Osteoblast (primary cell): ENCODE data around the gene NMD3. TPM values are rescaled to one million over a fixed set of nuclear protein-coding genes. Genes with fewer than 3 reads are reported as not detected.

Experiments
- DNase-seq: peaks from one replicate; pipeline ENCODE4 v3.0.0; 2011; ENCODE audit warnings: low spot score, mixed read lengths; ENCODE audit not compliant: insufficient read length; ENCODE audit errors: missing footprints
- H2AFZ ChIP-seq: 2 replicates; pipeline ENCODE4 v1.6.0; 2011; ENCODE audit warnings: mild to moderate bottlenecking, low read length
- H3K27ac ChIP-seq: 2 replicates; pipeline ENCODE4 v1.5.1; 2011; ENCODE audit warnings: mild to moderate bottlenecking, low read depth, low read length, moderate library complexity
- H3K27me3 ChIP-seq: 2 replicates; pipeline ENCODE4 v1.6.0; 2012; ENCODE audit warnings: mild to moderate bottlenecking, control low read depth, inconsistent platforms, low read length, moderate library complexity; ENCODE audit not compliant: insufficient read depth
- H3K36me3 ChIP-seq: 2 replicates; pipeline ENCODE4 v1.5.1; 2011; ENCODE audit warnings: mild to moderate bottlenecking, low read length, control low read depth, moderate library complexity; ENCODE audit not compliant: insufficient read depth
- H3K4me1 ChIP-seq: 2 replicates; pipeline ENCODE4 v1.5.1; 2011; ENCODE audit warnings: mild to moderate bottlenecking, low read length, control low read depth, moderate library complexity; ENCODE audit not compliant: insufficient read depth
- H3K4me2 ChIP-seq: 2 replicates; pipeline ENCODE4 v1.6.0; 2011; ENCODE audit warnings: mild to moderate bottlenecking, low read length; ENCODE audit not compliant: insufficient read depth
- H3K4me3 ChIP-seq: fragments of 200-600 bp; sonication (generic); 3 replicates; pipeline ENCODE4 v1.5.1; 2012; ENCODE audit warnings: mild to moderate bottlenecking, low read length, inconsistent platforms; ENCODE audit not compliant: insufficient read depth
- H3K79me2 ChIP-seq: 2 replicates; pipeline ENCODE4 v1.6.0; 2012; ENCODE audit warnings: mild to moderate bottlenecking, low read length, control low read depth, inconsistent platforms; ENCODE audit not compliant: insufficient read depth
- H3K9me3 ChIP-seq: 2 replicates; pipeline ENCODE4 v1.5.1; 2011; ENCODE audit warnings: low read depth, low read length, control low read depth
- H4K20me1 ChIP-seq: 2 replicates; pipeline ENCODE4 v1.6.0; 2012; ENCODE audit warnings: mild to moderate bottlenecking, low read length, control low read depth; ENCODE audit not compliant: insufficient read depth
- CTCF ChIP-seq: IDR thresholded peaks from 2 replicates; pipeline ENCODE4 v1.5.1; 2011; ENCODE audit warnings: mild to moderate bottlenecking, low read depth, low read length, moderate library complexity; ENCODE audit errors: extremely low read depth
- total RNA-seq: library from RNA; depleted of rRNA; stranded (reverse); fragments of >200 nt; gene quantifications from 2 replicates; pipeline ENCODE4 v1.2.3, GENCODE V29; 2012

Gene NMD3
- total RNA-seq, 1 donor: 118 TPM

GRCh38 chr3:161263057-161263456, 41.9 kb downstream of the NMD3 start:
- DNase-seq: no peak
- H3K36me3 ChIP-seq: no peaks in the 10 kb centered on the region
- no peak overlapping the region for H3K4me3 ChIP-seq
- peaks cover 36% of the 10 kb centered on the region for H3K4me1 ChIP-seq
- H4K20me1 ChIP-seq: no peaks in the 10 kb centered on the region
- peak overlapping the region; percentile 29 for H3K4me2 ChIP-seq
- H3K27me3 ChIP-seq: no peaks in the 10 kb centered on the region
- TF ChIP-seq CTCF: no peak
- peak overlapping the region; percentile 21 for H3K27ac ChIP-seq
- H2AFZ ChIP-seq: no peak overlapping the region
- H3K9me3 ChIP-seq: no peaks in the 10 kb centered on the region
- H3K79me2 ChIP-seq: no peaks in the 10 kb centered on the region

GRCh38 chr3:161264852-161265251, 43.7 kb downstream of the NMD3 start:
- Histone ChIP-seq H3K9me3 (no peaks in the 10 kb centered on the region), H4K20me1 (no peaks in the 10 kb centered on the region), H3K4me2 (no peak overlapping the region), H3K79me2 (no peaks in the 10 kb centered on the region), H3K4me1 (peaks cover 36% of the 10 kb centered on the region), H3K27me3 (no peaks in the 10 kb centered on the region), H3K27ac (no peak overlapping the region), H3K4me3 (no peak overlapping the region), H3K36me3 (no peaks in the 10 kb centered on the region), H2AFZ (no peak overlapping the region)
- no peak for TF ChIP-seq CTCF
- DNase-seq: no peak

- no peak overlapping the region for H3K4me2 ChIP-seq
These were observed 44.9 kb downstream of the NMD3 start for GRCh38 chr3:161265916-161266571.

GRCh38 chr3:161266731-161267150, 45.6 kb downstream of the NMD3 start:
- H3K4me1 ChIP-seq: peaks cover 36% of the 10 kb centered on the region
- no peak overlapping the region for H2AFZ ChIP-seq
- no peak for DNase-seq
- H3K4me3 ChIP-seq: no peak overlapping the region
- H3K27me3 ChIP-seq: no peaks in the 10 kb centered on the region
- H3K36me3 ChIP-seq: no peaks in the 10 kb centered on the region
- H3K27ac ChIP-seq: peak overlapping the region; percentile 63
- peak overlapping the region; percentile 56 for H3K4me2 ChIP-seq
- no peaks in the 10 kb centered on the region for H4K20me1 ChIP-seq
- no peak for TF ChIP-seq CTCF
- H3K9me3 ChIP-seq: no peaks in the 10 kb centered on the region
- no peaks in the 10 kb centered on the region for H3K79me2 ChIP-seq

More at GRCh38 chr3:161265916-161266571, 44.9 kb downstream of the NMD3 start:
- no peaks in the 10 kb centered on the region for H3K79me2 ChIP-seq
- H3K27ac ChIP-seq: peak overlapping the region; percentile 63
- H3K27me3 ChIP-seq: no peaks in the 10 kb centered on the region
- TF ChIP-seq CTCF: no peak
- peaks cover 36% of the 10 kb centered on the region for H3K4me1 ChIP-seq
- no peaks in the 10 kb centered on the region for H3K36me3 ChIP-seq
- no peak overlapping the region for H3K4me3 ChIP-seq
- DNase-seq: no peak
- H4K20me1 ChIP-seq: no peaks in the 10 kb centered on the region
- no peak overlapping the region for H2AFZ ChIP-seq
- no peaks in the 10 kb centered on the region for H3K9me3 ChIP-seq
